Measurements from ENCODE around the gene INO80C. TPM values are rescaled to one million over a fixed set of nuclear protein-coding genes. Genes with fewer than 3 reads are reported as not detected.

INO80C gene
- 19.6 and 19.8 TPM in 2 replicates for total RNA-seq

GRCh38 chr18:35497370-35498197 lies at the start of gene INO80C:
INO80C (minus strand) TSS chr18:35497960; CDS start chr18:35497874, 86 bp downstream.

Other genes with a start within 250 kb of the INO80C start
- 9.4 and 13.2 TPM in 2 replicates for gene ZSCAN30, start 207.7 kb downstream of the INO80C start, total RNA-seq
- 44.8 and 45.7 TPM in 2 replicates for gene ZNF24, start 153.5 kb downstream of the INO80C start, total RNA-seq
- gene ZNF396, start 120.6 kb downstream of the INO80C start, total RNA-seq = 0.32 and 0.76 TPM in 2 replicates
- gene GALNT1, start 83.8 kb upstream of the INO80C start, total RNA-seq = 355 and 477 TPM in 2 replicates